Endothelial cell of umbilical vein (primary cell): ENCODE measurements around the gene CIAO3. TPM values are rescaled to one million over a fixed set of nuclear protein-coding genes. Genes with fewer than 3 reads are reported as not detected.

Source experiments
- BruUV-seq: library from RNA; stranded (reverse); fragments of 400-500 nt; replicated peaks from 2 replicates; lab custom pipeline; 2021; lab: Mats Ljungman, UMichigan
- CTCF ChIA-PET: fragments of 300-600, 350-600 bp; sonication (Branson Sonifier 250); formaldehyde crosslinking; loops from one replicate; lab custom pipeline; 2021; ENCODE audit warnings: antibody characterized with exemption, inconsistent platforms; lab: Charles Lee
- POLR2A ChIA-PET: fragments of 300-600, 350-600 bp; sonication (Branson Sonifier 250); formaldehyde crosslinking; loops from one replicate; lab custom pipeline; 2021; ENCODE audit warnings: antibody characterized with exemption, inconsistent platforms; lab: Charles Lee
- DNase-seq: peaks from one replicate; pipeline ENCODE4 v3.0.0-alpha.2; 2011; ENCODE audit warnings: low read depth, low spot score
- FAIRE-seq: peaks from 2 replicates; lab custom pipeline; 2011; peaks lifted over from hg19 to GRCh38; lab: Jason Lieb, UNC
- H2AFZ ChIP-seq: 2 replicates; pipeline ENCODE4 v1.6.0; 2012; ENCODE audit warnings: low read depth, low read length, control low read depth, inconsistent platforms
- H3K27ac ChIP-seq: 2 replicates; pipeline ENCODE4 v1.5.1; 2011; ENCODE audit warnings: low read depth, mild to moderate bottlenecking, control low read depth, low read length, moderate library complexity; ENCODE audit not compliant: insufficient read depth
- H3K27me3 ChIP-seq, 2 experiments: 2 replicates each; pipeline versions ENCODE4 v1.6.0 to v1.6.1; 2011; ENCODE audit warnings: low read length in 2 of 2, mixed read lengths in 1 of 2; ENCODE audit not compliant: control insufficient read depth in 2 of 2, insufficient read depth in 2 of 2
- H3K36me3 ChIP-seq, 2 experiments: 2 replicates in 1 of 2; 3 replicates in 1 of 2; pipeline ENCODE4 v1.5.1; 2011; ENCODE audit warnings: low read length in 2 of 2, mild to moderate bottlenecking in 1 of 2, moderate library complexity in 1 of 2; ENCODE audit not compliant: control insufficient read depth in 2 of 2, insufficient read depth in 2 of 2; ENCODE audit errors: extremely low read depth in 1 of 2
- H3K4me1 ChIP-seq: 3 replicates; pipeline ENCODE4 v1.5.1; 2011; ENCODE audit warnings: mild to moderate bottlenecking, low read length; ENCODE audit not compliant: control insufficient read depth, insufficient read depth; ENCODE audit errors: extremely low read depth
- H3K4me2 ChIP-seq: 2 replicates; pipeline ENCODE4 v1.6.1; 2011; ENCODE audit warnings: low read length, control low read depth, mixed read lengths; ENCODE audit not compliant: insufficient read depth
- H3K4me3 ChIP-seq, 3 experiments: fragments of 200-600 bp in 1 of 3; sonication (generic), shearing (Covaris generic) in 1 of 3; replicated peaks in 1 of 3; 2 replicates each; pipeline ENCODE4 v1.5.1; 2011 to 2016; ENCODE audit warnings: control low read depth in 3 of 3, low read length in 3 of 3, mild to moderate bottlenecking in 2 of 3, inconsistent platforms in 1 of 3, low read depth in 1 of 3, moderate library complexity in 1 of 3; ENCODE audit not compliant: insufficient read depth in 1 of 3
- H3K79me2 ChIP-seq: 2 replicates; pipeline ENCODE4 v1.6.0; 2012; ENCODE audit warnings: low read length, inconsistent platforms; ENCODE audit not compliant: control insufficient read depth, insufficient read depth
- H3K9ac ChIP-seq: replicated peaks from 2 replicates; pipeline ENCODE3; 2011; ENCODE audit warnings: low read length, control low read depth; ENCODE audit not compliant: insufficient read depth; ENCODE audit errors: extremely low read depth
- H3K9me1 ChIP-seq: replicated peaks from 3 replicates; pipeline ENCODE4 v1.6.0; 2011; ENCODE audit warnings: mild to moderate bottlenecking, low read length; ENCODE audit not compliant: control insufficient read depth, insufficient read depth; ENCODE audit errors: extremely low read depth
- H3K9me3 ChIP-seq: replicated peaks from 2 replicates; pipeline ENCODE4 v1.5.1; 2012; ENCODE audit warnings: low read length, inconsistent platforms; ENCODE audit not compliant: control insufficient read depth, insufficient read depth
- H4K20me1 ChIP-seq: replicated peaks from 2 replicates; pipeline ENCODE3; 2011; ENCODE audit warnings: mild to moderate bottlenecking, low read length; ENCODE audit not compliant: control insufficient read depth, insufficient read depth; ENCODE audit errors: extremely low read depth
- CTCF ChIP-seq, 2 donors: IDR thresholded peaks; 1 replicate in 1 of 2; 2 replicates in 1 of 2; pipeline ENCODE4 v1.5.1; 2011; ENCODE audit warnings: low read length in 2 of 2, mild to moderate bottlenecking in 2 of 2, moderate library complexity in 2 of 2, control low read depth in 1 of 2, inconsistent platforms in 1 of 2, low read depth in 1 of 2; ENCODE audit not compliant: insufficient read depth in 1 of 2; ENCODE audit errors: extremely low read depth in 1 of 2
- EZH2 ChIP-seq: IDR thresholded peaks from 2 replicates; pipeline ENCODE4 v1.6.1; 2012; ENCODE audit warnings: borderline replicate concordance, low read depth, mild to moderate bottlenecking, moderate library complexity, low read length, inconsistent platforms; ENCODE audit not compliant: severe bottlenecking
- FOS ChIP-seq: IDR thresholded peaks from 2 replicates; pipeline ENCODE4 v1.6.1; 2011; ENCODE audit warnings: mild to moderate bottlenecking, low read length, moderate library complexity, borderline replicate concordance; ENCODE audit not compliant: insufficient read depth
- GATA2 ChIP-seq: IDR thresholded peaks from 2 replicates; pipeline ENCODE4 v1.7.0; 2011; ENCODE audit warnings: low read depth, mild to moderate bottlenecking, moderate library complexity, mixed read lengths, low read length; ENCODE audit not compliant: insufficient read length, insufficient read depth
- JUN ChIP-seq: IDR thresholded peaks from 2 replicates; pipeline ENCODE4 v1.6.1; 2011; ENCODE audit warnings: borderline replicate concordance, low read depth; ENCODE audit not compliant: insufficient read length, insufficient read depth
- MYC ChIP-seq: IDR thresholded peaks from one replicate; pipeline ENCODE4 v1.6.1; 2011; ENCODE audit warnings: mild to moderate bottlenecking, low read depth, low read length
- POLR2A ChIP-seq: IDR thresholded peaks from 2 replicates; pipeline ENCODE4 v1.6.1; 2012; ENCODE audit warnings: low read depth, mild to moderate bottlenecking, control low read depth, low read length
- POLR2AphosphoS5 ChIP-seq: IDR thresholded peaks from 2 replicates; pipeline ENCODE4 v1.6.1; 2012; ENCODE audit warnings: low read depth, mild to moderate bottlenecking, control low read depth, low read length, moderate library complexity; ENCODE audit not compliant: insufficient read depth
- dilution Hi-C: fragments of 300-500 bp; cut with MboI; formaldehyde crosslinking; loops from one replicate; pipeline ENCODE4 v1.15.0; 2019; ENCODE audit warnings: low sequenced_read_pairs; ENCODE audit not compliant: extremely low pct_ligation_motif_present
- intact Hi-C: fragments of 100-400 bp; cut with micrococcal nuclease; formaldehyde crosslinking; loops from one replicate; pipeline ENCODE4 v1.10.0; 2022
- polyA plus RNA-seq, 4 experiments: library from polyadenylated mRNA; depleted of rRNA in 3 of 4; stranded (reverse) in 3 of 4; unstranded in 1 of 4; fragments of >200 nt; gene quantifications; 2 replicates each; pipeline versions ENCODE4 v1.2.1 to v1.2.3, GENCODE V29; 2011 to 2012; ENCODE audit warnings: missing spikeins in 1 of 4
- total RNA-seq: library from RNA; stranded (reverse); gene quantifications from 2 replicates; pipeline ENCODE4 v1.2.3, GENCODE V29; 2021
- TF ChIP-seq, protein P1 (sequence below): IDR thresholded peaks from 2 replicates; pipeline ENCODE4 v1.6.1; 2011; ENCODE audit not compliant: insufficient read depth, insufficient read length

Gene CIAO3
- total and polyA plus RNA-seq, 2 donors (not counting 3 experiments of a cell fraction or from before 2014, with no cell fraction given), result 23.1 to 33.8 TPM

DNA sequence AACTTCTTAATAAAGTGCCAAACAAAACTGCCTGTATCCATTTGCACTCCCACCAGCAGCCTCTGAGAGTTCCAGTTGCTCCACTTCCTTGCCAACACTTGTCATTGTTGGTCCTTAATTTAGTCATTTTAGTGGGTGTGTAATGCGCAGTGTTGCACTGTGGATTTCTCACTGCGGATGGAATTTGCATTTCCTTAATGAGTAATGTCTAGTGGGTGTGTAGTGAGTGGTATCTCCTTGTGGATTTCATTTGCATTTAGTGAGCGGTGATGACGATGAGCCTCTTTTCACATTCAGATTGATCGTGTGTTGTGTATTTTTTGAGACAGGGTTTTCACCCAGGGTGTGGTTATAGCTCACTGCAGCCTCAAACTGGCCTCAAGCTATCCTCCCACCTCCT lies 15.6 kb upstream of the CIAO3 start:
- Histone ChIP-seq H3K79me2 (no peaks in the 10 kb centered on the region), H4K20me1 (no peaks in the 10 kb centered on the region), H2AFZ (no peak overlapping the region), H3K27ac (no peak overlapping the region), H3K27me3 (peaks cover 4% of the 10 kb centered on the region in 2 experiments), H3K4me1 (no peaks in the 10 kb centered on the region), H3K4me3 (no peak overlapping the region), H3K9me3 (no peaks in the 10 kb centered on the region), H3K9ac (no peak overlapping the region), H3K9me1 (no peaks in the 10 kb centered on the region), H3K36me3 (no peaks in the 10 kb centered on the region), H3K4me2 (no peak overlapping the region)
- no TSS peak for BruUV-seq
- dilution Hi-C loops (no loop called here), intact Hi-C loops (no loop called here)
- TF ChIP-seq CTCF (IDR thresholded peaks at IDR 0.05; ENCODE audit: extremely low read depth in 1 of 2, insufficient read depth in 1 of 2, low read depth in 1 of 2, low read length in 2 of 2) (no peak), JUN (no peak), MYC (no peak), EZH2 (no peak), POLR2AphosphoS5 (no peak), GATA2 (no peak), FOS (no peak), POLR2A (no peak)
- TF ChIP-seq, protein P1, sequence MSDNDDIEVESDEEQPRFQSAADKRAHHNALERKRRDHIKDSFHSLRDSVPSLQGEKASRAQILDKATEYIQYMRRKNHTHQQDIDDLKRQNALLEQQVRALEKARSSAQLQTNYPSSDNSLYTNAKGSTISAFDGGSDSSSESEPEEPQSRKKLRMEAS, result no peak
- DNase-seq (no peak), FAIRE-seq (no peak)
- ChIA-PET CTCF (interaction anchor here (0.6 to 1.0 kb wide), 3 partner anchors 29 to 1312 kb away, joined by 3 read pairs; no protein-coding TSS in a partner anchor), POLR2A (no interaction called here)
